Testis (tissue), 3 donors: Measurements from ENCODE around the gene NUDT8. TPM values are rescaled to one million over a fixed set of nuclear protein-coding genes. Genes with fewer than 3 reads are reported as not detected.

Experiments
- DNase-seq: peaks from one replicate; pipeline ENCODE4 v3.0.0-alpha.2; 2019
- H3K27ac ChIP-seq, 2 donors: fragments of 200-600 bp; sonication (generic); one replicate each; pipeline ENCODE4 v1.5.1; 2019
- H3K27me3 ChIP-seq: fragments of 200-600 bp; sonication (generic); one replicate; pipeline ENCODE4 v1.5.1; 2019
- H3K36me3 ChIP-seq: fragments of 200-600 bp; sonication (generic); one replicate; pipeline ENCODE4 v1.5.1; 2017; ENCODE audit warnings: low read depth; ENCODE audit errors: missing control alignments
- H3K4me1 ChIP-seq: fragments of 200-600 bp; sonication (generic); one replicate; pipeline ENCODE4 v1.5.1; 2019
- H3K4me3 ChIP-seq, 2 donors: fragments of 200-600 bp; sonication (generic); one replicate each; pipeline ENCODE4 v1.5.1; 2017 to 2019
- H3K9me3 ChIP-seq: fragments of 200-600 bp; sonication (generic); one replicate; pipeline ENCODE4 v1.5.1; 2017
- CTCF ChIP-seq, 3 experiments: fragments of 450-650 bp in 2 of 3; fragments of 200-600 bp in 1 of 3; sonication (generic) in 1 of 3; IDR thresholded peaks; one replicate each; pipeline ENCODE4 v1.5.1; 2016 to 2019; ENCODE audit warnings: antibody characterized with exemption in 3 of 3, mild to moderate bottlenecking in 2 of 3, moderate library complexity in 1 of 3
- POLR2A ChIP-seq: fragments of 450-650 bp; IDR thresholded peaks from one replicate; pipeline ENCODE4 v1.6.1; 2017; ENCODE audit warnings: antibody characterized with exemption, mild to moderate bottlenecking, moderate library complexity
- WGBS, 2 donors: methylation state at CpG; one replicate each; pipeline ENCODE4 v1.1.5; 2018; 5-methylcytosine and 5-hydroxymethylcytosine counted together
- intact Hi-C: fragments of 100-400 bp; cut with DNase I; formaldehyde crosslinking; loops from one replicate; pipeline ENCODE4 v1.15.1; 2023; ENCODE audit warnings: low total_unique reads
- polyA plus RNA-seq: library from polyadenylated mRNA; stranded (reverse); fragments of 350-450 nt; fragmentation: Illumina TruSeq; extraction: RNeasy Lipid Tissue Mini Kit (QIAGEN cat#74804); gene quantifications from one replicate; pipeline ENCODE4 v1.2.3, GENCODE V29; 2014; ENCODE audit warnings: low read depth, low replicate concordance; ENCODE audit not compliant: insufficient read depth
- total RNA-seq, 2 donors: library from RNA; depleted of rRNA; stranded (reverse); fragments of >200 nt; gene quantifications; one replicate each; pipeline ENCODE4 v1.2.3, GENCODE V29; 2016

NUDT8 gene
- total and polyA plus RNA-seq, 3 donors from 2014 or later, result 4.0 to 7.0 (median 6.2) TPM

- 68 to 74% methylated on average over 23 to 24 of the region's 24 CpGs for WGBS, 2 donors
- no peaks in the 10 kb centered on the region for H3K9me3 ChIP-seq
- H3K4me1 ChIP-seq, result no peaks in the 10 kb centered on the region
- H3K36me3 ChIP-seq, result no peaks in the 10 kb centered on the region
- H3K4me3 ChIP-seq, result no peak overlapping the region
- no peak for TF ChIP-seq POLR2A
- TF ChIP-seq CTCF (IDR thresholded peaks at IDR 0.05), result no peak
- no peaks in the 10 kb centered on the region for H3K27me3 ChIP-seq
- H3K27ac ChIP-seq, result no peak overlapping the region
- DNase-seq, result no peak
- intact Hi-C loops, result no loop called here
Observed at GRCh38 chr11:67645521-67646461, 16.1 kb upstream of the NUDT8 start.

GRCh38 chr11:67644472-67645418 lies 15.0 kb upstream of the NUDT8 start:
- Histone ChIP-seq H3K4me1 (no peaks in the 10 kb centered on the region), H3K27ac (no peak overlapping the region), H3K9me3 (no peaks in the 10 kb centered on the region), H3K4me3 (no peak overlapping the region), H3K36me3 (no peaks in the 10 kb centered on the region), H3K27me3 (no peaks in the 10 kb centered on the region)
- intact Hi-C loops, result no loop called here
- 89 to 91% methylated on average over 8 to 20 of the region's 22 CpGs for WGBS, 2 donors
- DNase-seq, result no peak
- TF ChIP-seq POLR2A, result no peak

- no peaks in the 10 kb centered on the region for H3K9me3 ChIP-seq
- H3K27ac ChIP-seq, result no peak overlapping the region
- intact Hi-C loops, result no loop called here
- no peaks in the 10 kb centered on the region for H3K4me1 ChIP-seq
- no peaks in the 10 kb centered on the region for H3K36me3 ChIP-seq
- no peak for TF ChIP-seq CTCF (IDR thresholded peaks at IDR 0.05)
- no peak for TF ChIP-seq POLR2A
- DNase-seq, result no peak
- H3K4me3 ChIP-seq, result no peak overlapping the region
- H3K27me3 ChIP-seq, result no peaks in the 10 kb centered on the region
- WGBS, 2 donors, result 83 to 96% methylated on average over 5 of the region's 5 CpGs
Observed at GRCh38 chr11:67644042-67644441, 14.3 kb upstream of the NUDT8 start.

- intact Hi-C loops, result no loop called here
- 86 to 88% methylated on average over 12 to 15 of the region's 15 CpGs for WGBS, 2 donors
- Histone ChIP-seq H3K4me3 (no peak overlapping the region), H3K4me1 (no peaks in the 10 kb centered on the region), H3K36me3 (no peaks in the 10 kb centered on the region), H3K9me3 (no peaks in the 10 kb centered on the region), H3K27me3 (no peaks in the 10 kb centered on the region), H3K27ac (no peak overlapping the region)
- DNase-seq, result no peak
- TF ChIP-seq POLR2A (no peak), CTCF (IDR thresholded peaks at IDR 0.05) (no peak)
Observed at GRCh38 chr11:67642173-67643120, 12.7 kb upstream of the NUDT8 start.
